ENCODE data around the gene CCL19. TPM values are rescaled to one million over a fixed set of nuclear protein-coding genes. Genes with fewer than 3 reads are reported as not detected.
A peak's percentile ranks its signal among the peaks of the same experiment; 100 is the strongest.

Gene CCL19
- total and polyA plus RNA-seq, 2 donors (not counting 3 experiments of a cell fraction or from before 2014, with no cell fraction given): not detected

GRCh38 chr9:34710023-34710422, 18.9 kb upstream of the CCL19 start, which contains the start of gene CCL21:
TSS of gene CCL21 (minus strand) at chr9:34710136. CDS start at chr9:34710066, 70 bp downstream.
- H3K4me1 ChIP-seq (ENCODE audit: control insufficient read depth, extremely low read depth, insufficient read depth, low read length): no peaks in the 10 kb centered on the region
- no peak for FAIRE-seq
- no peaks in the 10 kb centered on the region for H4K20me1 ChIP-seq (replicated peaks; ENCODE audit: control insufficient read depth, extremely low read depth, insufficient read depth, low read length)

More at GRCh38 chr9:34710023-34710422, 18.9 kb upstream of the CCL19 start, which contains the start of gene CCL21:
- Histone ChIP-seq H3K36me3 (ENCODE audit: control insufficient read depth in 2 of 2, extremely low read depth in 1 of 2, insufficient read depth in 2 of 2, low read length in 2 of 2) (no peaks in the 10 kb centered on the region), H3K27me3 (ENCODE audit: control insufficient read depth in 2 of 2, insufficient read depth in 2 of 2, low read length in 2 of 2) (peaks cover 12 to 28% of the 10 kb centered on the region in 2 experiments), H3K9ac (replicated peaks; ENCODE audit: extremely low read depth, insufficient read depth, low read length) (no peak within 1 kb of the TSS), H3K27ac (ENCODE audit: insufficient read depth, low read depth, low read length) (no peak within 1 kb of the TSS), H3K79me2 (ENCODE audit: control insufficient read depth, insufficient read depth, low read length) (no peaks in the 10 kb centered on the region), H3K4me3 (replicated peaks in 1 of 3; ENCODE audit: insufficient read depth in 1 of 3, low read depth in 1 of 3, low read length in 3 of 3) (no peak within 1 kb of the TSS), H3K4me2 (ENCODE audit: insufficient read depth, low read length) (no peak within 1 kb of the TSS), H2AFZ (ENCODE audit: low read depth, low read length) (no peak within 1 kb of the TSS), H3K9me3 (replicated peaks; ENCODE audit: control insufficient read depth, insufficient read depth, low read length) (no peaks in the 10 kb centered on the region), H3K9me1 (replicated peaks; ENCODE audit: control insufficient read depth, extremely low read depth, insufficient read depth, low read length) (no peaks in the 10 kb centered on the region)
- dilution Hi-C loops (cut with MboI; ENCODE audit: extremely low pct_ligation_motif_present, low sequenced_read_pairs): no loop called here
- no TSS peak for BruUV-seq (replicated peaks)
- ChIA-PET CTCF (interaction anchor here (0.7 to 2.0 kb wide), 5 partner anchors 9 to 183 kb away, joined by 3 to 8 read pairs (median 3); no protein-coding TSS in a partner anchor), POLR2A (interaction anchor here (0.6 kb wide), 1 partner anchor 19 kb away, joined by 9 read pairs; the partner anchor contains the start of gene CCL19)
- DNase-seq (ENCODE audit: low read depth, low spot score): peak; percentile 61
- intact Hi-C loops (cut with micrococcal nuclease): no loop called here
- TF ChIP-seq POLR2A (IDR thresholded peaks at IDR 0.05; ENCODE audit: low read depth, low read length) (no peak), MAX (IDR thresholded peaks at IDR 0.05; ENCODE audit: insufficient read depth, insufficient read length) (no peak), POLR2AphosphoS5 (IDR thresholded peaks at IDR 0.05; ENCODE audit: insufficient read depth, low read depth, low read length) (no peak), FOS (IDR thresholded peaks at IDR 0.05; ENCODE audit: borderline replicate concordance, insufficient read depth, low read length) (no peak), EZH2 (IDR thresholded peaks at IDR 0.05; ENCODE audit: borderline replicate concordance, low read depth, low read length, severe bottlenecking) (no peak), MYC (IDR thresholded peaks at IDR 0.05; ENCODE audit: low read depth, low read length) (no peak), CTCF (IDR thresholded peaks at IDR 0.05; ENCODE audit: extremely low read depth in 1 of 2, insufficient read depth in 1 of 2, low read depth in 1 of 2, low read length in 2 of 2) (no peak), JUN (IDR thresholded peaks at IDR 0.05; ENCODE audit: borderline replicate concordance, insufficient read depth, insufficient read length, low read depth) (no peak), GATA2 (IDR thresholded peaks at IDR 0.05; ENCODE audit: insufficient read depth, insufficient read length, low read depth, low read length) (no peak)

All from endothelial cell of umbilical vein (primary cell).